Tibial artery (tissue), 4 donors: ENCODE data around the gene ATP6V1E1.
A peak's percentile ranks its signal among the peaks of the same experiment; 100 is the strongest.

Experiments
- DNase-seq, 2 donors: peaks; one replicate each; pipeline ENCODE4 v3.0.0-alpha.2; 2019
- H3K27ac ChIP-seq, 2 donors: fragments of 200-600 bp; sonication (generic) in 1 of 2; 1 replicate in 1 of 2; 2 replicates in 1 of 2; pipeline ENCODE4 v1.5.1; 2018 to 2019; ENCODE audit warnings: mild to moderate bottlenecking in 1 of 2
- H3K27me3 ChIP-seq, 2 donors: fragments of 200-600 bp; sonication (generic) in 1 of 2; one replicate each; pipeline versions ENCODE4 v1.5.1 to v1.6.0; 2016 to 2019
- H3K36me3 ChIP-seq, 3 donors: fragments of 200-600 bp; sonication (generic) in 2 of 3; one replicate each; pipeline ENCODE4 v1.5.1; 2016 to 2019; ENCODE audit warnings: mild to moderate bottlenecking in 2 of 3
- H3K4me1 ChIP-seq, 4 donors: fragments of 200-600 bp; sonication (generic) in 2 of 4; 1 replicate in 3 of 4; 2 replicates in 1 of 4; pipeline ENCODE4 v1.5.1; 2016 to 2019
- H3K4me3 ChIP-seq, 2 donors: fragments of 200-600 bp; sonication (generic) in 1 of 2; 1 replicate in 1 of 2; 2 replicates in 1 of 2; pipeline ENCODE4 v1.5.1; 2018 to 2019; ENCODE audit warnings: mild to moderate bottlenecking in 2 of 2
- H3K9me3 ChIP-seq, 3 donors: fragments of 200-600 bp; sonication (generic) in 1 of 3; one replicate each; pipeline ENCODE4 v1.5.1; 2016 to 2019
- CTCF ChIP-seq, 2 experiments: fragments of 200-600 bp in 1 of 2; fragments of 450-650 bp in 1 of 2; IDR thresholded peaks; one replicate each; pipeline ENCODE4 v1.5.1; 2017 to 2019; ENCODE audit warnings: antibody characterized with exemption in 2 of 2, mild to moderate bottlenecking in 1 of 2, moderate library complexity in 1 of 2
- intact Hi-C: fragments of 100-400 bp; cut with DNase I; formaldehyde crosslinking; loops from one replicate; pipeline ENCODE4 v1.15.0; 2023; ENCODE audit warnings: low total_unique reads

The ATP6V1E1 gene

GRCh38 chr22:17581631-17582030 is 46.9 kb downstream of the ATP6V1E1 start:
- Histone ChIP-seq H3K4me3 (no peak overlapping the region), H3K9me3 (no peaks in the 10 kb centered on the region), H3K36me3 (no peaks in the 10 kb centered on the region), H3K4me1 (no peaks in the 10 kb centered on the region), H3K27me3 (peaks cover 0 to 5% of the 10 kb centered on the region in 2 donors), H3K27ac (no peak overlapping the region)
- TF ChIP-seq CTCF (IDR thresholded peaks at IDR 0.05) = no peak
- DNase-seq = no peak
- intact Hi-C loops = no loop called here

GRCh38 chr22:17581056-17581455 is 47.5 kb downstream of the ATP6V1E1 start:
- H3K27ac ChIP-seq = no peak overlapping the region
- peaks cover 0 to 5% of the 10 kb centered on the region in 2 donors for H3K27me3 ChIP-seq
- no peaks in the 10 kb centered on the region for H3K36me3 ChIP-seq
- H3K4me1 ChIP-seq = no peaks in the 10 kb centered on the region
- no peak overlapping the region for H3K4me3 ChIP-seq
- no peaks in the 10 kb centered on the region for H3K9me3 ChIP-seq
- no peak for TF ChIP-seq CTCF (IDR thresholded peaks at IDR 0.05)
- DNase-seq = no peak
- intact Hi-C loops = no loop called here

- no peak for DNase-seq
- no peak for TF ChIP-seq CTCF (IDR thresholded peaks at IDR 0.05)
- intact Hi-C loops = no loop called here
- Histone ChIP-seq H3K9me3 (no peaks in the 10 kb centered on the region), H3K27me3 (peaks cover 0 to 5% of the 10 kb centered on the region in 2 donors), H3K4me3 (no peak overlapping the region), H3K36me3 (no peaks in the 10 kb centered on the region), H3K4me1 (no peaks in the 10 kb centered on the region), H3K27ac (no peak overlapping the region)
Measured at GRCh38 chr22:17580441-17581031, 48.0 kb downstream of the ATP6V1E1 start.

GRCh38 chr22:17579535-17579981 is 49.0 kb downstream of the ATP6V1E1 start:
- Histone ChIP-seq H3K9me3 (no peaks in the 10 kb centered on the region), H3K36me3 (no peaks in the 10 kb centered on the region), H3K27me3 (peaks cover 0 to 5% of the 10 kb centered on the region in 2 donors), H3K4me3 (no peak overlapping the region), H3K4me1 (no peaks in the 10 kb centered on the region), H3K27ac (no peak overlapping the region)
- no peak for TF ChIP-seq CTCF (IDR thresholded peaks at IDR 0.05)
- no peak for DNase-seq
- intact Hi-C loops = no loop called here

GRCh38 chr22:17578136-17578754 is 50.3 kb downstream of the ATP6V1E1 start:
- intact Hi-C loops = no loop called here
- H3K9me3 ChIP-seq = no peaks in the 10 kb centered on the region
- no peak overlapping the region for H3K27ac ChIP-seq
- peak; percentile 48 to 75 for DNase-seq
- H3K4me3 ChIP-seq = no peak overlapping the region
- no peak for TF ChIP-seq CTCF (IDR thresholded peaks at IDR 0.05)
- H3K27me3 ChIP-seq = peaks cover 0 to 5% of the 10 kb centered on the region in 2 donors
- H3K4me1 ChIP-seq = no peaks in the 10 kb centered on the region
- H3K36me3 ChIP-seq = no peaks in the 10 kb centered on the region
